ENCODE data around the gene SLC22A13. TPM values are rescaled to one million over a fixed set of nuclear protein-coding genes. Genes with fewer than 3 reads are reported as not detected.
"Not testable (repeated sequence)": the region's sequence is repeated elsewhere in the genome, so short reads cannot be mapped to it uniquely, and the experiment has no call there.

SLC22A13 gene, protein sequence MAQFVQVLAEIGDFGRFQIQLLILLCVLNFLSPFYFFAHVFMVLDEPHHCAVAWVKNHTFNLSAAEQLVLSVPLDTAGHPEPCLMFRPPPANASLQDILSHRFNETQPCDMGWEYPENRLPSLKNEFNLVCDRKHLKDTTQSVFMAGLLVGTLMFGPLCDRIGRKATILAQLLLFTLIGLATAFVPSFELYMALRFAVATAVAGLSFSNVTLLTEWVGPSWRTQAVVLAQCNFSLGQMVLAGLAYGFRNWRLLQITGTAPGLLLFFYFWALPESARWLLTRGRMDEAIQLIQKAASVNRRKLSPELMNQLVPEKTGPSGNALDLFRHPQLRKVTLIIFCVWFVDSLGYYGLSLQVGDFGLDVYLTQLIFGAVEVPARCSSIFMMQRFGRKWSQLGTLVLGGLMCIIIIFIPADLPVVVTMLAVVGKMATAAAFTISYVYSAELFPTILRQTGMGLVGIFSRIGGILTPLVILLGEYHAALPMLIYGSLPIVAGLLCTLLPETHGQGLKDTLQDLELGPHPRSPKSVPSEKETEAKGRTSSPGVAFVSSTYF
- 0.17 and 0.19 TPM in 2 replicates for total RNA-seq

- DNase-seq: no peak
These were observed at the start of gene SLC22A13 for GRCh38 chr3:38265604-38266307. Gene SLC22A13 (plus strand): TSS chr3:38265812. CDS start chr3:38265861, 49 bp downstream.

GRCh38 chr3:38219609-38220197 lies 45.9 kb upstream of the SLC22A13 start:
- no peak for DNase-seq

- DNase-seq: no peak
These were observed 44.6 kb upstream of the SLC22A13 start for GRCh38 chr3:38221005-38221404.

- DNase-seq: no peak
These were observed 43.5 kb upstream of the SLC22A13 start for GRCh38 chr3:38222032-38222634.

DNA sequence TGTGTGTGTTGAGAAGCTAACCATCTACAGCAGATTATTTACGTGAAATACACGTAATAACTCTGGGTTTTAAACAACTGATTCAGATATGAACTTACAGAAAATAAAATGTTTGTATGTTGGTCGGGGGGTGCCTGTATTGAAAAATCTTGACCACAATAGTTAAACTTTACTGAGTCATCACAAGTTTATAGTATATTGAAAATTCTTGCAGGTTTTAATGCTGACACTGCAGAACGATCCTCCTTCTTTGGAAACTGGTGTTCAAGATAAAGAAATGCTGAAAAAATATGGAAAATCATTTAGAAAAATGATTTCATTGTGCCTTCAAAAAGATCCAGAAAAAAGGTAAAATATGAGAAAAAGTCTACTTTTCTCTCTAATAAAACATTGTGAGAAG lies 41.3 kb upstream of the SLC22A13 start:
- no peak for DNase-seq

DNA sequence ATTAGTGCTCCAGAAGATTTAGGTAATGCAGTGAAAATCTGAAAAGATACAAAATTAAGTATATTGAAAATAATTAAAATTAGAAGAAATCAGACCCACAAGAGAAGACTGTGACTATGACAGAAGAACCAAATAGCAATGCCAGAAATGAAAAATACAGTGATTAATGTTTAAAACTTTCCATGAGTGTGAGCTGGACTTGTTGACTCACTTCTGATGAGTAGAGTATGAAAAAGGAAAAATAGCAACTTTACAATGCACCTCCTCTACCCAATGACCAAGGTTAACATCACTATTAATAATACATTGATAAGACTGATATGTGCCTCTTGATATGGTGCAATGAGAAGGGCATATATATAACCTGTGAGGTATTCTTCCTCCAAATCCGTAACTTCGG lies 39.3 kb upstream of the SLC22A13 start:
- DNase-seq: no peak

DNA sequence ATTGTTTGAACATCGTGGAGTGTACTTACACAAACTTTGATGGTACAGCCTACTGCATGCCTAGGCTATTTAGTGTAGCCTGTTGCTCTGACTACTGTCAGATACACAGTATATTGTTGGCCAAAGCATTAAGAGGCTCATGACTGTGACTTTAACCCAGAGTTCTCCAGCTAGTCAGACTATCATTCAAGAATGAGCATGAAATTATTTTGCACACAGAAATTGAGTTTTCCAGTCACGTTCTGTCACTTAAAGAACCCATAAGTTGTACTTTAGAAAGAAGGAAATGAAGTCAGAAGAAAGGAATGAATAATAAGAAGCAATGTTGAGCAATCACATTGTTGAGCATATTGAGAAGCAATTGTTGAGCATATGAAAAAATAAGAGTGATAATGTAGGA lies 37.6 kb upstream of the SLC22A13 start:
- peak; percentile 31 for DNase-seq

- no peak for DNase-seq
These were observed 36.6 kb upstream of the SLC22A13 start for GRCh38 chr3:38229036-38229435.

DNA sequence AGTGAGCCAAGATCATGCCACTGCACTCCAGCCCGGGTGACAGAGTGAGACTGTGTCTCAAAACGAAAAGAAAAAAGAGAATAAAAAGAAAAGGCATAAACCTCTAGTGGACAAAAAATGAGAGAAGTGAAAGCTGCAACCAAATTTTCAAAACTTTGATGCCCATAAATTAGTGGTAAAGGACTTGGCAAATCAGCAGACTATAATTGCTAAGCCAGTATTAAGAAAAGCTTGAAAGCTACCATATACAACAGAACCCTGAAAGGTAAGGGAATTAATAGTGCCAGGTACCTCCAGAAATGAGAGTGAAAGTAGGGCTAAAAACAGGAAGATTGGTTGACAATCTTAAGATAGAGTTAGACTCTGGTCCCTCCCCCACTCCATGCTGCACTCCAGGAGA lies 32.9 kb upstream of the SLC22A13 start:
- DNase-seq: no peak

GRCh38 chr3:38235466-38235865 lies 30.1 kb upstream of the SLC22A13 start:
- DNase-seq: peak; percentile 36

DNA sequence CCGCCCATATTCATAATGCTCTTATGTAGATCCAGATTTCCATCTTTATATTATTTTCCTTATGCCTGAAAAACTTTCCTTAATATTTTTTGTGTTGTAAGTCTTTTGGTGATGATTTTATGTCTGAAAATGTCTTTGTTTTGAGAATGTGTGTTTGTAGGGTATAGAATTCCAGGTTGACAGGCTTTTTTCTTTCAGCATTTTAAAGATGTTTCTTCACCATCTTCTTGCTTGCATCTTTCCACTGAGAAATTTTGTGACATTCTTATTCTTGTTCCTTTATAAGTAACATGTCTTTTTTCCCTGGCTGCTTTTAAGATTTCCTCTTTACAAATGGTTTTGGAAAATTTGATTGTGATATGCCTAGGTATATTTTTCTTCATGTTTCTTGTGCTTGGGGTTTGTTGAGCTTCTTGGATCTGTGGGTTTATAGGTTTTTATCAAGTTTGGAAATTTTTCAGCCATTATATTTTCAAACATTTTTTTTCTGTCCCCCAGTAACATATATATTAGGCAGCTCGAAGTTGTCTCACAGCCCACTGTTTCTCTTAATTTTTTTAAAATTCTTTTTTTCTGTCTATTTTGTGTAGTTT lies 27.1 kb upstream of the SLC22A13 start:
- no peak for DNase-seq

DNA sequence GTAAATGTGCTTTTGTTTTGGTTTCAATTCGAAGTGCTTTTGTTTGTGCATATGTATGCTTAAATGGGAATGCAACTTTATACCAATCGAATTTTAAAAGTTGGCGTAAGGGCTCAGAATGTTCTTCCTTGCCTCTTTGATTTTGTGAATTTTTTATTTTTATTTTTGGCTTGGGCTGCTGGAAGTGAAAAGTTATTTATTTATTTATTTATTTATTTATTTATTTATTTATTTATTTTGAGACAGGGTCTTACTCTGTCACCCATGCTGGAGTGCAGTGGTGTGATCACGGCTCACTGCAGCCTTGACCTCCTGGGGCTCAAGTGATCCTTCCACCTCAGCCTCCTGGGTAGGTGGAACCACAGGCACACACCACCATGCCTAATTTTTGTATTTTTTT lies 22.8 kb upstream of the SLC22A13 start:
- not testable (repeated sequence) for DNase-seq

- no peak for DNase-seq
These were observed 19.7 kb upstream of the SLC22A13 start for GRCh38 chr3:38245930-38246329.

GRCh38 chr3:38247366-38248035 lies 18.1 kb upstream of the SLC22A13 start:
- DNase-seq: peak; percentile 87

- DNase-seq: no peak
These were observed 15.4 kb upstream of the SLC22A13 start for GRCh38 chr3:38250198-38250597.

DNA sequence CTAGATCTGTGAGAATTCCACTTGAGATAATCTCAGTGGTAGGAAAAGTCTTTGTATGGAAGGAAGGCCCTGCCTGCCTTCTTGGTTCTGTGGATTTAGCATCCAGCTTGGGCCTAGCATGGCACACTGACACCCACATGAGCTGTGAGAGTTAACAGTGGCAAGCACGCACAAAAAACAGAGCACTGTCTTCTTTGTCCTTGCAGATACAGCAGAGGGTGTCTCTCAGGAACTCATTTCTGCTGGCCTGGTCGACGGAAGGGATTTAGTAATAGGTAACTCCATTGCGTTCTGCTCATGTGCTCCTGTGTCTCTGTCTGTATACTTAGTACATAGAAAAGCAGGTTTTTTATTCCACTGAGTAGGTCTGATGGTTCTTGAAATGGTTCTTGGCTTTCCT lies 14.4 kb upstream of the SLC22A13 start:
- no peak for DNase-seq

DNA sequence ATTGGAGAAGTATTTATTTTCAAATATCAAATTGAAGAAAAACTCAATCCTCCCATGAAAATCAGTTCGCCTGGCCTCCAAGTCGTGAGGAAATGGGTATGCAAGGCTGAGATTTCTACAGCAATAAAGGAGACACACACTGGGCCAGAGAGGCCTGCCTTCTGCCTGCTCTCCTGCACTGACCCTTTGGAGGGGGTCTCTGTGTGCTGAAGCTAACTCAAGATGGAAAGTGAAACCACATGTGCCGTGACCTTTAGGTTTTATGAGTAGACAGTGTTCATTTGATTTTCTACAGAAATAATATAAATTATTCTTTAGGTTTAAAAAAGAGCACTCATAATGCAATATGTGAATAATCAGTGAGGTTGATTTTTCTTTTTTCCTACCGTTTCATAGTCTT lies 11.9 kb upstream of the SLC22A13 start:
- no peak for DNase-seq

- DNase-seq: no peak
These were observed 10.7 kb upstream of the SLC22A13 start for GRCh38 chr3:38254872-38255271.

DNA sequence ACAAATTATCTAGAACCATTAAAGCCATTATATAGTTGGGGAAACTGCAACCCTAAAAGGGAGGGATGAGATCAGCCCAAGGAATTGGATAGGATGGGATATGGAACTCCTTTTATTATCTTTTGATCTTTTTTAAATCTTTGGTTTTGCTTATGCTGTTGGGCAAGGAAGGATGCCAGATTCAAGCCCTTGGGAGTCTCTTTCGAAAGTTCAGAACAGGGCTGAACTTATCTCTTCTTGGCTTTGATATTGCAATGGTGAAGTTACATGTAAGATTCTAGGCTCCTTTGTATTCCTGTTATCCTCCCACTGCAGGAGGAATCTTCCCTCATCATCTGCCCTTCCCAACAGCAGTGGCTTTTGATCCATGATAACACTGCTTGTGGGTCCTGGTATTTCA lies 10.0 kb upstream of the SLC22A13 start:
- DNase-seq: no peak

- DNase-seq: no peak
These were observed 8.0 kb upstream of the SLC22A13 start for GRCh38 chr3:38257583-38257982.

DNA sequence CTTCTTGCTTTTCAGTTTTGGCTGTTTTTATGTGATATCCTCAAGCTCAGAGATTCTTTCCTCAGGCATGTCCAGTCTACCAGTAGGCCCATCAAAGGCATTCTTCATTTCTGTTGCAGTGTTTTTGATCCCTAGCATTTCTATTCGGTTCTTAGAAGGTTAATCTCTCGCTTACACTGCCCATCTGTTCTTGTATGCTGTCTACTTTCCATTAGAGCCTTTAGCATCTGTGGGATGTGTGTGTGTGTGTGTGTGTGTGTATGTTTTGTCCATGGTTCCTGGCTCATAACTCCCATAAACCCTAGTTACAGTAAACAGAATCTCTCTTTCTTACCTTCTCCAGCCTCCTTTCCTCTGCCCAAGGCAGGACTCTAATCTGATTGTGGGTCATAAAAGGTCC lies 5.1 kb upstream of the SLC22A13 start:
- no peak for DNase-seq

DNA sequence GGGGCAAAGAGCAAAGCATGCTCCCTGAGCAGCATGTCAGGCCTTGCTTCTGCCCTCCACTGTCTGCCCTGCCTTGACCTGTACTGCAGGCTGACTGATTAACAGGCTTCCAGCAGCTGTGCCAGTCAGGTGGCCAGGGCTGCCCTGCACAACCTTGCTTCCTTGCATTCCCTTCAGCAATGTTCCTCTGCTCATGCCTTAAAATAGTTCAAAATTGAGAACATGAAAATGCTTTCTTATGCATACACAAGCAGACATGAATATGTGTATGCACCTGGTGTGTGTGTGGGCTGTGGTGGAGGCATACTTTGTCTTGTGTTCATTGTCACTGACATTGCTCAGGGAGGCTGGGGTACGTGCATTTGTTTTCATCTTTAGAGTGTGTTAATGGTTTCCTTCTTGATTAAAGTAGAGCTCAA lies 1.2 kb upstream of the SLC22A13 start:
- DNase-seq: no peak
